ENCODE measurements around the gene SUDS3.

The SUDS3 gene

GRCh38 chr12:118459110-118459509 lies 82.8 kb downstream of the SUDS3 start:
- no peak for DNase-seq

- DNase-seq = no peak
Measured at GRCh38 chr12:118463677-118464076, 87.3 kb downstream of the SUDS3 start.

- no peak for DNase-seq
Measured at GRCh38 chr12:118465706-118466105, 89.4 kb downstream of the SUDS3 start.

All from stimulated activated CD4-positive, alpha-beta T cell treated with anti-CD3 and anti-CD28 coated beads, Interleukin-12 subunit alpha, Interleukin-12 subunit beta, amount 100 ng/mL, for 4 hours (primary cell).